HG03432 (cell line): ENCODE measurements around the gene COL19A1.
"Not testable (repeated sequence)": the region's sequence is repeated elsewhere in the genome, so short reads cannot be mapped to it uniquely, and the experiment has no call there.

Experiments used
- ATAC-seq: cut with Tn5 transposase; IDR thresholded peaks from one replicate; pipeline ENCODE4 v1.9.1; 2021; ENCODE audit warnings: mild to moderate bottlenecking, moderate library complexity; ENCODE audit not compliant: unreplicated experiment

COL19A1 gene

DNA sequence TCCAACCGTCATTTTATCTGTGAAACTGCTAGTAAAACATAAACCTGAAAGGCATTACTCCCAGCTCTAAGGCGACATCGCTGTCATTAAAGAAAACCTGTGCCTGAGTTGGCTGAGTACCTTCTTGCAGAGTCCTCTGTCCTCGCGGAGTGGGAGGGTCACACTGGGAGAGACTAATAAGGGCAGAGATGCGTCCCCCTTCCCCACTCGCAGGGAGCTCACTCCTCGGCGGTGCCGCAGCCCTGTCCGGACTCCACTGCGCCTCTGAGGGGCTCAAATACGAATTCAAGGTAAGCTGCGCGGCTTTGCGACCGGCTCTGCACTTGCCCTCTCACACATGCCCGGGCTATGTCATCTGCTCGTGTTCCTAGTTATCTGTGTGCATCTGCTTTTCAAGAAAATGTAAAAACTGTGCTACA, at the start of gene COL19A1:
Gene COL19A1 (plus strand): TSS at position 206 of the 419 bp plus-strand sequence. CDS start 13,012 bp downstream, outside the sequence.
- ATAC-seq: peak; percentile 50

DNA sequence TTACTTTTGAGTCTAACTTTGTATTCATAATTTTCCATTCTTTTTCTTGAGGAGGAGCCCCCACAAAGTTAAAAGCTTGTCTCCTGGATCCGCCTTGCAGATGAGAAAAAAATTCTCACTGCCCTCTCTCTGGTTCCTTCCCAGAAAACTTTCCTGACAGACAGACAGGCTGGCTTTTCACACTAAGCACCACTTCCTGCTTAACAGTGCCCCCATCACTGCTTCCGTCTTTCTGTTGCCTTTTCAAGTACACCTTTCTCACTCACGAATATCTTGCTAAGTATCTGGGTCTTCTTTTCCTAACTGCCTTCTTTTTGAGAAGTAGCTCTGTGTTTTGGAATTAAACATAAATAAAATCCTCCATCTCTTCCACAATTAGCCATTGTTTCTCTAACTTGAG, 49.8 kb upstream of the COL19A1 start:
- peak; percentile 51 for ATAC-seq

DNA sequence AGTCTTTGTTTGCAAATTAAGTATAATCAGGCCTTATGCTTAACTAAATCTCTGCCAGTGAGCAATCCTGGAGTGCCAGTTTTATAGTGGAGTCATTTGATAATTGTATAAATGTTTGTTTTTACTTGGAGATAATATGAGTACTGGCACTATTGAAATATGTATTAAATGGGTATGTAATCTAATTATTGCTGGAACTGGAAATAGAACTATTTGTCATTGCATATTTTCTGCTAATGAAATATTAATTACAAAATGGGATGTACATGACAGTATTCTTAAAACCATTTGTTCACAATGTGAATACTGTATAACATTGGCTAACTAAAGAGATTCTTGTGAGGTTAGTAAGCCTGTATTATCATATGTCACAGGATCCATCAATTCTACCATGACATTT, 49.0 kb upstream of the COL19A1 start:
- ATAC-seq: no peak

DNA sequence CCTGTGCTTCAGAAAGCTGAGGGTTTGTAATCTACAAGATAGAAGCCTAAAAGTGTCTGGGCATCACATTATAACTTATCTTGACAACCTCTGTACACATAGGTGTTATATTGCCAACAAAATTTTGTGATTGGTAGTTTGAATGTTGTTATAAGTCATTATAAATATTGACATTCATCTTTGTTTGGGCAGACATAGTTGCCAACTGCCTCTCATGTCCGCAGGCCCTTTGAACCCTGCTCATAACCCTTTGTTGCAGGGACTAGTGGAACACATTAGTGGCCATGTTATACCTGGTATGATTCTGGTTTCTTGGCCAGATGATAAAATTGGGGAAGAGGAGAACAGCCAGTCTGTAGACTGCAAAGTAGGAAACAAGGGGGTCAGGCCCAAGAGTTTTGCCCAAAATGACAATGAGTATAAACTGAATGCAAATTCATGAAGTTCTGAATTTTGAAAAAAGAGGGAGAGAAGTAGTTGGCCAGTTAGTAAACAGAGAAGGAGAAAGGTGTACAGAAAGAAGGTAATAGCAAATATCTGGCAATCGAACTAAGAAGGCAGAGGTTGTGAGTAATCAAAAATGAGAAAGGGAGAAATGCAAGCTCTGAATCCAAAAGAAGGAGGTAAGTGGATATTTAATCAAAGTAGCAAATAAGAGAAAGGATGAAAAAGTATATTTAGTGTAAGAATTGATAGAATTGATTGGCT, 48.0 kb upstream of the COL19A1 start:
- no peak for ATAC-seq

DNA sequence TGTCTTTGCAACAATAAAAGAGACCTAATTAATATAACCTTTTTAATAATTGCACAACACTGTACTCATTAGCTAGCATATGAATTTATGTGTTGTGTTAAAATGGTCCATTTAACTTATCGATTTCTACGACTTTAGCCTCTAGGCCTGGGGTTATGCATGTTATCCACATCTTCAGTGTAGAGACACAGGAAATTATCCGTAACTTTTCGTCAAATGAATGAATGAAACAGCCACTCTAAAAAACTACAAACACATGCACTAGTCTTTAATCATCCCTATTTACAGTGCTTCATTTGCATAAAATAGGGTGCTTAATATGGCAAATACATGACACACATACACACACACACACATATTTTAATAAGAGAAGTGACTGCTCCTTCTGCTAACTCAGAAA, 47.2 kb upstream of the COL19A1 start:
- ATAC-seq: no peak

DNA sequence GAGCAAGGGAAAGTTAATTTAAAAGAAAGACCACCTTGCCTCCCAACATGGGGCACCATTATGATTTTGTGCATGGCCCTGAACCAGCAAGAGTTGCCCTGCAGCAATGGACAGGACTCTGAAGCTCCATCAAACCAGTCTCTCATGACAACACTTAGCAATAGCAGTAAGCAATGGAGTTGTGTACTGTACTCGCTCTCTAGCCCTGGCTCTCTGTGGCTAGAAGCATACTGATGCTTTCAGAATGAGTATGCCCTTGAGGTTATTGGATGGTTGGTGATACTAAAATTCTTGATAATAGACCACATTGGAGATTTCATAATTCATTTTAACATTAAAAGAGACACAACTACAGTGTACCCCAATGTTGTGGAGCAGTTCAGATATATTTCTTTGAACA, 46.3 kb upstream of the COL19A1 start:
- ATAC-seq: no peak

DNA sequence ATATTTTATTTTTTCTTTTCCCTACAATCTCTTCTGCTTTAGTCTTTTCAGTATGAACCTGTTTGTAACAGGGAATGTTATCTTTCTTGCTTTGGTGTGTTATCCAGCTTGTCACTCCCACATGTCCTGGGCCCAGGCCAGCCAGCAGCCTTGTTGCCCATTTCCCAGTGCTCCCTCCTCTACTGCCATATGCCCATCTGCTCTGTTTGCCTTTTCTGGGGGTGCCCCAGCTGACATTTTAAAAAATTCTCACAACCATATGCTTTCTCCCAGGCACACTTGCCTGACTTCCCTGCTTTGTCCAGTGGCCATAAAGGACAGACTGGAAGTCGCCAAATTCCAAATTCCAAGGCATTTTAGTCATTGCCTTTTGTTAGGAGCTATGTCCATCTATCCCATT, 45.9 kb upstream of the COL19A1 start:
- ATAC-seq: no peak

DNA sequence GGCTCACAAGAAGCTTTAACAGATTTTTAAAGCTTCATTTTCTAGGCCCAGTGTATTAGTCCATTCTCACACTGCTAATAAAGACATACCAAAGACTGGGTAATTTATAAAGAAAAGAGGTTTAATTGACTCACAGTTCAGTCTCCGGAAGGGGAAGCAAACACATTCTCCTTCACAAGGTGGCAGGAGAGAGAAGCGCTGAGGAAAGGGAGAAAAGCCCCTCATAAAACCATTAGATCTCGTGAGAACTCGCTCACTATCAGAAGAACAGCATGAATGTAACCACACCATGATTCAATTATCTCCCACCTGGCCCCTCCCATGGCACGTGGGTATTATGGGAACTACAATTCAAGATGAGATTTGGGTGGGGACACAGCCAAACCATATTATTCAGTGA, 42.0 kb upstream of the COL19A1 start:
- not testable (repeated sequence) for ATAC-seq

DNA sequence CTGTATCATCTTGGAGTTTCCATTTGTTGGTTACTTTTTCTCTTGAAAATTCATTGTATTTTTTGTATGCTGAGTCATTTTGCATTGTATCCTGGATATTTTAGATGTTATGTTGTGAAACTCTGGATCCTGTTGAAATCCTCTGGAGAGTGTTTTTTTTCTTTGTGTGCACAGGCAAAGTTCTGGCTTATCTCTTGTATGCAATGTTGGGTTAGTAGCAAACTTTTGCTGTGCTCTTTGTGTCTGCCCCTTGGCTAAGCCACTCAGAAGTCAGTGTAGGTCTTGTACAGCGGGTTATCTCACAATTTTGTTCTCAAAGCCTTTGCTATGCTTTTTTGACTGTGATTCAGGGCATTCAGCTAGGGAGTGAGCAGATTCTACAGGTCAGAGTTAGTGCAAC, 40.5 kb upstream of the COL19A1 start:
- no peak for ATAC-seq

DNA sequence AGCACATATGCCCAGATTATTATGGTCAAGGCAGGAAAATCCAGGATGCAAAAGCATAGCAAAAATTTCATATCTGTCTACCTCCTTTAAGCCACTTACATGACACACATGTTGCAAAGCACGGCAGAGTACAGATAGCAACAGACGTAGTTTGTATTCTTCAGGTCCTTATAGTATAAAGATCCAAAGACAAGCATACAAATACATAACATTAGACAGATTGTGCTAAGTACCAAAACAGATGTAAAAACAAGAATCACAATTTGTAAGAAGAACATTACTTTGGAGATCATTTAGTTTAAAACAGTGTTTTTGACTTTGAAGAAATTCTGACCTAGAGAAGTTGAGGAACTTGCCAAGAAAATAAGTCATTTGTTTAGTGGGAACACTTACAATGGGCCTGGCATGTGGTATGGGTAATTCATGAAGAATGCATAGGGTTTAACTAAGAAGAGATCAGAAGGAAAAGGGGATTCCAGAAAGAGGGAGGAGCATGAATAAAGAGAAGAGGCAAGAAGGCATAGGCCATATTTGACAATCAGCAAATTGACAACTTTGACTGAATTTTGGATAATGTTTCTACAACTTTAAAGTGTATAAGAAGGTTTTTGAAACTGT, 39.0 kb upstream of the COL19A1 start:
- ATAC-seq: no peak

DNA sequence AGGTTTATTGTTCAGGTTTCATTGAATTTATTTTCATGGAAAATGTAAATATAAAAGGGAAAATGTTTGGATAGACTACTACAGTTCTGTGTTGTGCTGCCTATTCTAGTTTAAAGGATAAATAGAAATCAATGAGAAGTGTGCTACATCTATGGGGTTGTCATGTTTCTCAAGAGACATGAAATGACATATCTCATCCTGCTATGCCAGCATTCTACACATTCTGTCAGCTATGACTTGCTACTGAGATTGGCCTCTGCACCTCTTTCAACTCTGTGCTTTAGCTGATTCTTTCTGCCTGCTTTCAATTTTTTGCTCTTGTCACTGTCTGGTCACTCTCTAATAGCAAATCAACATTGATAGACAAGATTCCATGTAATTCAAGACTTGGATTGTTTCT, 33.8 kb upstream of the COL19A1 start:
- no peak for ATAC-seq

DNA sequence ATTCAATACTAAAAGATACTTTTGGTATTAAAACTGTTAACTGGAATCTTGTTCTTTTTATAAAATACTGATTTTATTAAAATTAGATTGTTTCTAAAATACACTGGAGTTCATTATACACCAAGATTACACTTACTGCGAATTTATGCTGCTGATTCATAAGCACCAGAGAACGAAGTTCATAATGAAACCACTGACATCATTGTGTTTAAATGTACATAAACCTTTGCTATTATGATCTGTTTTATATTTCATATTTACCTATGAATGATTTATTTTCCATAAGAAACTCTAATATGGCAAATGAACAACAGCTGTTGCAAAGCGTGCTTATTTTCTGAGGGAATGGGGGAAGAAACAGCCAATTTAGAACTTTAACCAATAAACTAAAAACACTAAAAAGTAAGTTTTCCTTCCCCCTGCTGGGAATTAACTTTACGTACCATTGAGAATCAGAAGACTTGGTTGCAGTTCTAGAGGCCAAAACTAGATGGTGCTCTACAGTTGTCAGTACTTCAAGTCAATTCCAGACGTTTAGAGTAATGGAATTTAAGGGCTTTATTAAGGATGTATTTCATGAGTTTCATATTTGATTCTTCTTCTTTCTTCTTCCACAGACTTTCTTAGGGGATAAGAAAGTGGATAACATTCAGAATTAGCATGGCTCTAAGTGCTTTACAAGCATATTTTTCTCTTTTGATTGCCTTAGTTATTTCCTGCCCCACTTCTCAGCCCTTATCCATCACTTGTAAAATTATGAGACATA, 30.8 kb upstream of the COL19A1 start:
- peak; percentile 96 for ATAC-seq

DNA sequence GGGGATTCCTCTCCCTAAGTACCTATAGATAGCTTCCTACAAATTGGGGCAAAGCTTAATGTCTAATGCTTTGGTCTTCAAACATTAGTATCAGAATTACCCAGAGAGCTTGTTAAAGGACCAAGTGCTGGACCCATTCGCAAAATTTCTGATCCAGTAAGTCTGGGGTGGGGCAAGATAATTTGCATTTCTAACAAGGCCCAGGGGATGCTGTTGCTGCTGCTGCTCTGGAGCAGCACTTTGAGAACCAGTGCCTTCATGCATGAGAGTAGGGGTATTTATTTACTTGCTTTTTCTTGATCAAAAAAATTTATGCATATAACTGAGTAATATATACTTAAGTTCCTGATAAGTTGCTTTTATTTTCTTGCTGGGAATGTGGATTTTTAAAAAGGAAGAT, 24.5 kb upstream of the COL19A1 start:
- no peak for ATAC-seq

DNA sequence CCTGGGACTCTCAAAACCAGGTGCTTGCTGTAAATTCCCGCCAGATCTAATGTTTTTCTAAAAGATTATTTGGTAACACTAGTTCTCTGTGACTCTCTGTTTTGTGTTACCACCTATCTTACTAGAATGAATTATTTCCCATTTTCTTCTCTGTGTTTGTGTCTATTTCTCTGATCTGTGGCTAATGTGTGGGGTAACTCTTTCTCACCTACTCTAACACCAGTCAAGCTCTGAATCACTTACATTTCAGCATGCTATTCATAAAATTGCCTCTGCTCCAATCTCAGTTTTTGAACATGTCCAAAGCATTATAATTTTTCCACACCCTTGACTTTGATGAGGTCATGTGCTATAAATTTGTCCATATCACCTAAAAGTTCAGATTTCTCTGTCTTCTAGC, 23.2 kb upstream of the COL19A1 start:
- no peak for ATAC-seq

DNA sequence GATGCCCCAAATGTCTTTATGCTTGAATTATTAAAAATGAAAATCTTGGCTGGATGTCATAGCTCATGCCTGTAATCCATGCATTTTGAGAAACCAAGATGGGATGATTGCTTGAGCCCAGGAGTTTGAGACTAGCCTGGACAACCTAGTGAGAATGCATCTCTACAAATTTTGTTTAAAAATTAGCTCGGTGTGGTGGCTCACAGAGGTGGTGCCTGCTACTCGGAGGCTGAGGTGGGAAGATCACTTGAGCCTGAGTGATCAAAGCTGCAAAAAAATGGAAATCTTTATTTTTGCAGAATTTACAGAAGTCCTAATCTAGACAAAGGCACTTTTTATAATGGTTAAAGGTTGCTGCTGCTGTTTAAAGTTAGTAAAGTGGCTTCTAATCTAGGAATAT, 20.0 kb upstream of the COL19A1 start:
- no peak for ATAC-seq

DNA sequence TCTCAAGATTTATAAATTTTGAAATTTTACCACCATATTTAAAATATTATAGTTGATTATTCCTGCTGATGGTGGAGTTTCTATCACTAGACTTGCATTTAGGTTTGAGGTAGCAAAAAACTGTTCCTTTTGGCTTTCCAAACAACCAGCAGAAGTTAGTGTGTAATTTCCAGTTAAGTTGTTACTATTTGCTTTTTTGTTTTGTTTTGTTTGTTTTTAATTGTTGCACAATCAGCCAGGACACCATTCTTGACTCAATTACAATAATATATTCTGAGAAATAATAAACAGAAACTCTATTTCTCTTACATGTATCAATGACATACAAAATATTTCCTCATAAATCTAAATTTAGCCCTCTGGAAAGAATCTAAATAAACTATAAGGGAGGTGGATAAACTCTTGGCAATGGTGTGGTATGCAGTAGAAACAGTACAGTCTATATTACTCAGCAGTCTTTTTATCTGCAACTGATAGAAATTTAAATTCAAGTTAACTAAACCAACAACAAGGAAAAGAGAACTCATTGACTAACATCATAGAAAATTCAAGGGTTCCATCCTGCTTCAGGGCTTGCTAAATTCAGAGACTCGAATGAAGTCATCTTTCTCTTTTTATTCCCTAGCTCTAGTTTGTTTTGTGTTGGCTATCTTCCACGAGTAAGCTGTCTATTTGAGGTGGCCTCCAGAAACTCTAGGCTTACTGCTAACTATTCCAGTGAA, 19.4 kb upstream of the COL19A1 start:
- no peak for ATAC-seq

DNA sequence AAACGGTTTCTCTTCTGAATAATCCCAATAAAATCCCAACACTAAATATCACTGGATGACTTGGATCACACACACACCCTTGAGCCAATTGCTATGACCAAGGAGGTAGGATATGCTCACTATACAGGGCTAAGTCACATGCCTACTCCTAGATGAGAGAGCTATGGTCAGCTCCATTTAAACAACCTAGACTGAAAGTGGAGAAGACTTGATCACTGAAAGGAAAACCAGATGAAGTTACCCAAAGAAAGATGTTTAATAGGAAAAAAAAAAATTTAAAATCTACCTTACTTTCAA, 18.9 kb upstream of the COL19A1 start:
- no peak for ATAC-seq

DNA sequence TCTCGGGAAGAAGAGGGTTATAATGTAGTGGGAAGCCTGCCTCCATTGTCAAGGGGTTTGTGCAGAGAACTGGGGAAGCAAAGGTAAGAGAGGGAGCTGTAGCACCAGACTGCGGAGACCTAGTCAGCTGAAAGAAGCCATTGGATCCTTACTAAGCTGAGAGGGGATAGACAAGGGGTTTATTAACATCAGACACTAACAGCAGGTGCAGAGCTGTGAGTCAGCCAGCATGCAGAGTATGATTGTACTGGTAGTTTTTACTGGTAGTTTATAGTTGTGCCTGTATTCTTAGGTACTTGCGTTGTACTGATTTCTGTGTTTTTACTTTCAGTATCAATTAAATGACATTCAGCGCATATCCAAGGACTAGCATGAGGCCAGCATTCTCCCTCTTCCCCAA, 17.8 kb upstream of the COL19A1 start:
- ATAC-seq: no peak

DNA sequence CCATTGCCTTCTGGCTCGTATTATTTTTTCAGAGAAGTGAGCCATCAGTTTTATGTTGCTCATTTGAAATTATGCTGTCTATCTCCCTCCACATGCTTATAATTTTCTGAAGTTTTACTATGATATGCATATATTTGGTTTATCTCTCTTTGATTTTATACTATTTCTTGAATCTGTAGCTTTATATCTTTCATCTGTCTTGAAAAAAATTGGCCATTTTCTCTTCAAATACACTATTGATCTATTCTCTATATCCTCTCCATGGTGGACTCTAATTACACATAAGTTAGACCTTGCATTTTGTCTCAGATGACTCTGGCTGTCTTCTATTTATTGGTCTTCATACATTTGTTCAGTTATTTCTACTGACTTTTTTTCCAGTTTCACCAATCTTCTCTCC, 13.7 kb upstream of the COL19A1 start:
- no peak for ATAC-seq

DNA sequence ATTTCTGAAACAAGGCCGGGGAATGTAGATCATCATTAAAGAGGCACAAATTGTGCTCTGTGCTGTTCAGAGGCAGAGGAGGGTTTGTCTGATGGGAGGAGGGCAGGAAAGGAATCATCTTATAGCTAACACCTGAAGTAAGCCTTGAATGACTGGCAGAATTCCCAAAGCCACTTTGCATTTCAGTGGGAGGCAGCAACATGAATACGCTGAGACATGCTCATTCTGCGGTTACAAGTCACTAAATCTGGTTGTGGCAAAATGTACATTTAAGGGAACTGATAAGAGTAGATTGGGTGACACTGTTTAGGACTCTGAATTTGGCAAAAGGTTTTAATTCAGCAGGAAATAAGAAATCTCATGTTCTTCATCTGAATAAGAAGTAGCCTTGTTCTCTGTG, 4.4 kb upstream of the COL19A1 start:
- ATAC-seq: no peak

DNA sequence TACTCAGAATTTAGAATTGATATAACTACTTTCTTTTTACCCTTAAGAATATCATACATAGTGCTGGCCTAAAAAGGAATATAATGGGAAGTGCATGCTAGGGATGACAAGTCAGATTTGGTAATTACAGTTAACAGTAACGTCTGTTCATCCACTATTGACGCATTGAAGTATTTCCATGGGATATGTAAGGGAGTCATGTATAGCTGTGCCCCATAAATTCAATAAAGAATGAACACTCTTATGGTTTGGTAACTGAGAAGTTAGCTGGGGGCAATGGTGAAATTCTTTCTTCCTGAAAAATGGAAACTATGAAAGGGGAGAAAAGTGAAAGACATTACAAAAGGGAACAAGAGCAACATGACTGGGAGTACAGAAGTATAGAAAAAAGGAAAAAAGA, 2.6 kb upstream of the COL19A1 start:
- no peak for ATAC-seq

DNA sequence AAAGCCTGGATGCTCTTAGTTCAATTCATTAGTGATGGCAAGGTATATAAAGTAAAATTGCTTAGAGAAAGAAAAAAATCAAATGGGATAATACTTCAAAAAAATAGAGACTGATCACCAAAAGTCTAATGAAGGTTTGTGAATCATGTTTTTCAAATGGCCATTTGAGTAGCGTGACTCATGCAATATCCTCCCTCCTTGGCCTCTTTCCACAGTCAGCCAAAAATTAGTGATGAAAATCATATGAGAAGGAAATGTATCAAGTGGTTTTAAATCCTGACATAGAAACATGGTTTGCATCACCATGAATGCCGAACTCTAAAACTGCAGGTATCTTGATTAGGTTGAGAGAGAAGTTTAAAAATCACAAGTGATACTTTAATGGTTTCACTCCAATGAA, 1.2 kb upstream of the COL19A1 start:
- no peak for ATAC-seq
